Loucy (cell line): ENCODE results near the gene ASPRV1.
"Not testable (repeated sequence)": the region's sequence is repeated elsewhere in the genome, so short reads cannot be mapped to it uniquely, and the experiment has no call there.

Source experiments
- H2AFZ ChIP-seq: fragments of 200-600 bp; sonication (generic); 2 replicates; pipeline ENCODE4 v1.6.0; 2016; ENCODE audit warnings: antibody characterized with exemption, mild to moderate bottlenecking, low read length, moderate library complexity
- H3F3A ChIP-seq: fragments of 200-600 bp; 2 replicates; pipeline ENCODE4 v1.6.0; 2016; ENCODE audit warnings: antibody characterized with exemption, low read depth, mild to moderate bottlenecking
- H3K27me3 ChIP-seq: fragments of 200-600 bp; sonication (generic); 2 replicates; pipeline ENCODE4 v1.6.1; 2014; ENCODE audit warnings: low read length, mild to moderate bottlenecking; ENCODE audit not compliant: insufficient read depth, poor library complexity, severe bottlenecking
- H3K36me3 ChIP-seq: fragments of 200-600 bp; sonication (generic); 2 replicates; pipeline ENCODE4 v1.6.1; 2016; ENCODE audit warnings: low read length; ENCODE audit not compliant: insufficient read depth
- H3K4me1 ChIP-seq: fragments of 200-600 bp; sonication (generic); 2 replicates; pipeline ENCODE4 v1.5.1; 2014; ENCODE audit warnings: low read length, mild to moderate bottlenecking; ENCODE audit not compliant: insufficient read depth, poor library complexity, severe bottlenecking
- H3K4me2 ChIP-seq: fragments of 200-600 bp; sonication (generic); 2 replicates; pipeline ENCODE4 v1.6.0; 2014; ENCODE audit warnings: antibody characterized with exemption, low read length, low read depth, mild to moderate bottlenecking; ENCODE audit not compliant: poor library complexity, severe bottlenecking
- H3K4me3 ChIP-seq: fragments of 200-600 bp; sonication (generic); 2 replicates; pipeline ENCODE4 v1.5.1; 2014; ENCODE audit warnings: low read length, mild to moderate bottlenecking, mixed read lengths; ENCODE audit not compliant: poor library complexity, severe bottlenecking
- H3K79me2 ChIP-seq: fragments of 200-600 bp; sonication (generic); 2 replicates; pipeline ENCODE4 v1.6.1; 2014; ENCODE audit warnings: low read length; ENCODE audit not compliant: insufficient read depth
- H3K9ac ChIP-seq: fragments of 200-600 bp; sonication (generic); 2 replicates; pipeline ENCODE4 v1.6.0; 2014; ENCODE audit warnings: mild to moderate bottlenecking, low read depth, low read length, moderate library complexity; ENCODE audit not compliant: poor library complexity, severe bottlenecking
- H3K9me2 ChIP-seq: fragments of 200-600 bp; sonication (generic); replicated peaks from 2 replicates; pipeline ENCODE4 v1.6.1; 2016; ENCODE audit warnings: low read depth, low read length, mixed read lengths
- H3K9me3 ChIP-seq: fragments of 200-600 bp; sonication (generic); 2 replicates; pipeline ENCODE4 v1.6.1; 2014; ENCODE audit warnings: mild to moderate bottlenecking, antibody characterized with exemption, low read length, low read depth; ENCODE audit not compliant: insufficient read depth
- H4K20me1 ChIP-seq: fragments of 200-600 bp; sonication (generic); 2 replicates; pipeline ENCODE4 v1.6.0; 2014; ENCODE audit warnings: antibody characterized with exemption, low read length, mild to moderate bottlenecking; ENCODE audit not compliant: insufficient read depth, poor library complexity, severe bottlenecking
- CTCF ChIP-seq: fragments of 200-600 bp; sonication (generic); conservative IDR thresholded peaks from 2 replicates; pipeline ENCODE4 v1.5.1; 2014; ENCODE audit warnings: mild to moderate bottlenecking, antibody characterized with exemption, low read length
- EZH2phosphoT487 ChIP-seq: fragments of 200-600 bp; IDR thresholded peaks from 2 replicates; pipeline ENCODE4 v1.6.1; 2018; ENCODE audit warnings: antibody characterized with exemption, mild to moderate bottlenecking, moderate library complexity, borderline replicate concordance

ASPRV1 gene

GRCh38 chr2:69954084-69954483 is 7.3 kb downstream of the ASPRV1 start:
- Histone ChIP-seq H3K9me2 (no peaks in the 10 kb centered on the region), H3F3A (no peaks in the 10 kb centered on the region), H3K79me2 (no peaks in the 10 kb centered on the region), H3K9me3 (no peaks in the 10 kb centered on the region), H2AFZ (no peak overlapping the region), H3K36me3 (no peaks in the 10 kb centered on the region), H3K9ac (no peak overlapping the region), H3K27me3 (no peaks in the 10 kb centered on the region), H4K20me1 (no peaks in the 10 kb centered on the region), H3K4me3 (no peak overlapping the region), H3K4me1 (no peaks in the 10 kb centered on the region), H3K4me2 (no peak overlapping the region)
- no peak for TF ChIP-seq EZH2phosphoT487
- no peak for TF ChIP-seq CTCF

- no peak for TF ChIP-seq CTCF
- TF ChIP-seq EZH2phosphoT487 = no peak
- Histone ChIP-seq H3K9ac (no peak overlapping the region), H3K4me1 (peaks cover 3% of the 10 kb centered on the region), H3K4me3 (no peak overlapping the region), H3K79me2 (no peaks in the 10 kb centered on the region), H3K27me3 (no peaks in the 10 kb centered on the region), H3K9me2 (no peaks in the 10 kb centered on the region), H3K9me3 (no peaks in the 10 kb centered on the region), H3K36me3 (no peaks in the 10 kb centered on the region), H3F3A (no peaks in the 10 kb centered on the region), H2AFZ (no peak overlapping the region), H4K20me1 (no peaks in the 10 kb centered on the region), H3K4me2 (no peak overlapping the region)
These were observed 8.9 kb downstream of the ASPRV1 start for GRCh38 chr2:69952336-69953115.

- not testable (repeated sequence) for H3K4me3 ChIP-seq, H3K9me3 ChIP-seq, H3K36me3 ChIP-seq, H4K20me1 ChIP-seq, H3K27me3 ChIP-seq, H2AFZ ChIP-seq, H3K4me2 ChIP-seq, H3F3A ChIP-seq, H3K79me2 ChIP-seq, H3K9ac ChIP-seq, H3K9me2 ChIP-seq
- H3K4me1 ChIP-seq = peaks cover 22% of the 10 kb centered on the region
These were observed 10.8 kb downstream of the ASPRV1 start for GRCh38 chr2:69950671-69951070.

GRCh38 chr2:69950241-69950640 is 11.2 kb downstream of the ASPRV1 start:
- no peak overlapping the region for H3K9ac ChIP-seq
- H3K9me3 ChIP-seq = no peaks in the 10 kb centered on the region
- no peak overlapping the region for H3K4me2 ChIP-seq
- H3K4me3 ChIP-seq = no peak overlapping the region
- no peaks in the 10 kb centered on the region for H3K36me3 ChIP-seq
- H3K9me2 ChIP-seq = no peaks in the 10 kb centered on the region
- H2AFZ ChIP-seq = no peak overlapping the region
- no peak for TF ChIP-seq CTCF
- H3K27me3 ChIP-seq = no peaks in the 10 kb centered on the region
- H3F3A ChIP-seq = no peaks in the 10 kb centered on the region
- H3K79me2 ChIP-seq = no peaks in the 10 kb centered on the region
- no peaks in the 10 kb centered on the region for H4K20me1 ChIP-seq
- H3K4me1 ChIP-seq = peaks cover 26% of the 10 kb centered on the region
